Mammary epithelial cell (primary cell): Measurements from ENCODE around the gene MAP2K1.

ENCODE experiments used
- EZH2 ChIP-seq: IDR thresholded peaks from 2 replicates; pipeline ENCODE4 v1.6.1; 2012; ENCODE audit warnings: low read length, inconsistent platforms, borderline replicate concordance
- TF ChIP-seq, protein P1 (sequence below), 2 donors: IDR thresholded peaks in 1 of 2; conservative IDR thresholded peaks in 1 of 2; 2 replicates each; pipeline ENCODE4 v1.5.1; 2011 to 2012; ENCODE audit warnings: inconsistent platforms in 2 of 2, low read length in 2 of 2, mild to moderate bottlenecking in 2 of 2, control low read depth in 1 of 2, low read depth in 1 of 2; ENCODE audit not compliant: insufficient read depth in 1 of 2; ENCODE audit errors: extremely low read depth in 1 of 2

DNA sequence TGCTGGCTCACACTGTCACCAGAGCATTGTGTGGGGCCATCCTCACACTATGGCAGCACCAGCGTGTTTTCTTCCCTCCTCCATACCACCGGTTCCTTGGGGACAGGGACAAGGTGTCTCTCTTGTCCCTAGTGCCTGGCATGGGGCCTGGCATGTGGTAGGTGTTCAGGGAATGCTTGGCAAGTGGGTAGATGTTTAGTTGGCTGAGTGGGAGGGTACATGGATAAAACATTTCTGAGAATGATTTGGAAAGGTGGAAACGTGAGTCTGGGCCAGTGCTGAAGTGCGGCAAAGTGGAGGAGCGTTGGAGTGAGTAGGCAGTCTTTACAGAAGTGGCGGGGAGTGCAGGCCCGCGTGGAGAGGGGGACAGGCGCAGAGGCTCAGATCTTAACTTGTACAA, 95.8 kb downstream of the MAP2K1 start:
- TF ChIP-seq, protein P1, sequence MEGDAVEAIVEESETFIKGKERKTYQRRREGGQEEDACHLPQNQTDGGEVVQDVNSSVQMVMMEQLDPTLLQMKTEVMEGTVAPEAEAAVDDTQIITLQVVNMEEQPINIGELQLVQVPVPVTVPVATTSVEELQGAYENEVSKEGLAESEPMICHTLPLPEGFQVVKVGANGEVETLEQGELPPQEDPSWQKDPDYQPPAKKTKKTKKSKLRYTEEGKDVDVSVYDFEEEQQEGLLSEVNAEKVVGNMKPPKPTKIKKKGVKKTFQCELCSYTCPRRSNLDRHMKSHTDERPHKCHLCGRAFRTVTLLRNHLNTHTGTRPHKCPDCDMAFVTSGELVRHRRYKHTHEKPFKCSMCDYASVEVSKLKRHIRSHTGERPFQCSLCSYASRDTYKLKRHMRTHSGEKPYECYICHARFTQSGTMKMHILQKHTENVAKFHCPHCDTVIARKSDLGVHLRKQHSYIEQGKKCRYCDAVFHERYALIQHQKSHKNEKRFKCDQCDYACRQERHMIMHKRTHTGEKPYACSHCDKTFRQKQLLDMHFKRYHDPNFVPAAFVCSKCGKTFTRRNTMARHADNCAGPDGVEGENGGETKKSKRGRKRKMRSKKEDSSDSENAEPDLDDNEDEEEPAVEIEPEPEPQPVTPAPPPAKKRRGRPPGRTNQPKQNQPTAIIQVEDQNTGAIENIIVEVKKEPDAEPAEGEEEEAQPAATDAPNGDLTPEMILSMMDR (conservative IDR thresholded peaks at IDR 0.05 in 1 of 2, IDR thresholded peaks at IDR 0.05 in 1 of 2; ENCODE audit: extremely low read depth in 1 of 2, insufficient read depth in 1 of 2, low read depth in 1 of 2, low read length in 2 of 2): no peak
- TF ChIP-seq EZH2: no peak
